CD4-positive, alpha-beta T cell treated with Interleukin-17A for 1 hour (primary cell): ENCODE measurements around the gene FBXW2.
"Not testable (repeated sequence)": the region's sequence is repeated elsewhere in the genome, so short reads cannot be mapped to it uniquely, and the experiment has no call there.

Experiments used
- DNase-seq: peaks from one replicate; pipeline ENCODE4 v3.0.0-alpha.2; 2020

The FBXW2 gene

DNA sequence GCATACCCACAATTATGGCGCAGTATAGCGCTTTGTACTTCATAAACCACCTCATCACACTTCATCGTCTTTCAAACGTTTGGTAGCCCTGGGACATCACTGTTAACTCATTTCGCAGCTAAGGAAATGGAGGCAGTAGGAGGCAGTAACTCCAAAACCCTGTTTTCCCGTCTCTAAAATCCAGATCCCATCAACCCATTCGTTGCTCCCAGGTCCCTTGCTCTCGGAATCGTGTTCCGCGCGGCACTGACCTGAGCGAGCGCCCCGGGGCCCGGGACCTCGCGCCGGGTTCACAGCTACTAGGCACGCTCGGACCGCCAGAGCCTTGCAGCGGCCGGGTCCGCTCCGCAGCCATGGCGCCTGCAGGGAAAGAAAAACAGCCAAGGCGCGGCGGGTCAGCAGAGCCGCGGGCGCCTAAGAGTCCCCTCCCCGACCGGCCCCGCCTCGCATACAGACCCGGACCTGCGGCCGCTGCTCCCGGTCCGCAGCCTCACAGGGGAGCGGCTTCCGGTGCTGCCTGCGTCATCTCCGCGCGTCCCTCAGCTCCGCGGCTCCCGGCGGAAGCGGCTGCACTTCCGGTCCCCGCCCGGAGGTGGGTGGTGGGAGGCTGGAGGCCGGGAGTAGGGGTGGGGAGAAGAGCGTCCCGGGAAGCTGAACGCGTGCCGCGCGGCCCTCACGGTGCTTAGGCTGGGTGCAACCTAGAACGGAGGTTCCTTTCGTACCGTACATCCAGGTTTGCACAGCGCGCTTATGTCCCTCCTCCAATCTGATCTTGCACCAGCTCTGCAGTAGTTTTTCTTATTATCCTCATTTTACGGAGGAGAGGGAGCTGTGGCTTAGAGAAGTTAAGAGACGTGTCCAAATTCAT, at the start of gene FBXW2:
Gene FBXW2, minus strand, starts transcription at position 519 of the 868 bp plus-strand sequence. CDS start 5,158 bp downstream, outside the sequence.
- DNase-seq: peak; percentile 82

- DNase-seq: no peak
Measured at GRCh38 chr9:120841930-120842684, 48.9 kb upstream of the FBXW2 start.

DNA sequence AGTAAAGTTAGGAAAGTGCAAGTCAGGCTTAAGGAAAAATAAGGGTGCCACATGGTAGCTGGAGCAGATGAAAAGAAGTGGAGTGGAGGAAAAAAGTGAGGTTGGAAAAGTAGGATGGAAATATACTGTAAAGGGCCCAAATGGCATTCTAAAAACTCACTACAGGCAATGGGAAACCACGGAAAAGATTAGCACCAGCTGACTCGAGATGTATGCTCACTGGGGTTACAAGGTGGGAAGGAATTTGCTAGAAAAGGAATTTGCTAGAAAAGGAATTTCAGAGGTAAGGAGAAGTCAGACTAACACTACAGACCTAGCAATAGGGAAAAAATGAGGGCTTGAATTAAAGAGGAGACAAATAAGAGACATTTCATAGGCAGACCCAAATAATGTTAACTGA, 45.9 kb upstream of the FBXW2 start:
- DNase-seq: no peak

DNA sequence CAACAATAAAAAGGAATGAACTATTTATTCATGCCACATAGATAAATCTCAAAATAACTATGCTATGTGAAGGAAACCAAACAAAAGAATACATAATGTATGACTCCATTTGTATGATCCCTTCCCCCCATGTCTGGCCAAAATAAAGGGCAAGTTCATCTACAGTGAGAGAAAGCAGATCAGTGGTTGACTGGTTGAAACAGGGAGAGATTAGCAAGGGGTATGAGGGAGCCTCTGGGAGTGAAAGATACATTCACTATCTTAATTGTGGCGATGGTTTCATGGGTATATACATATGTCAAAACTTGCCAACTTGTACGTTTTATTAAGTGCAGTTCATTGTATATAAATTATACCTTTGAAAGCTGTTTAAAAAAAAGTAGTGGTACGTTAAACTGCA, 44.7 kb upstream of the FBXW2 start:
- no peak for DNase-seq

DNA sequence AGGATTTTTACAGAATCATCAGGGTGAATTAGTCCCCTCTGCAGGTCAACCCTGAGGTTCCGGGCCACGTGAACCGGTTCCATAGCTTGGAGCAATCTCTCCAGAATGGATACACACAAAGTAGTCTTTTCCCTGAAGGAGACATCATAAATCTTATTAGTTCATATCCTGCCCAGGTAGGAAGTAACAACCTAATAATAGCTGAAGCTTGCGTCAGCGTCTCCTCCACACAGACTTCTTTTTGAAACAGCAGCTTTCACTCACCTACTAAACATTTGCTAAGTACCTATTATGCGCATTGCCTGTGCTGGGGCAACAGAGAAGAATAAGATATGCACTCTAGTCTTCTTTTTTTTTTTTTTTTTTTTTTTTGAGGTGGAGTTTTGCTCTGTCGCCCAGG, 40.1 kb upstream of the FBXW2 start:
- no peak for DNase-seq

- no peak for DNase-seq
Measured at GRCh38 chr9:120832807-120833206, 39.6 kb upstream of the FBXW2 start.

DNA sequence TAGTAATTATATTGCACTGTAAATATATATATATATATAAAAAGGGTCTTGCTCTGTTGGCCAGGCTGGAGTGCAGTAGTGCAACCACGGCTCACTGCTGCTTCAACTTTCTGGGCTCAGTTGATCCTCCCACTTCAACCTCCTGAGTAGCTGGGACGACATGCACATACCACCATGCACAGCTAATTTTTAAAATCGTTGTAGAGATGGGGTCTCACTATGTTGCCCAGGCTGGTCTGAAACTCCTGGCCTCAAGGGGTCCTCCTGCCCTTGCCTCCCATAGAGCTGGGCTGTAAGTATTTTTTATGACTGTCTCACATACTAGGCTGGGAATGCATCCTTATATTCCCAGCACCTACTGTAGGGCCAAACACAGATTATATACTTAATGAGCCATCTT, 37.6 kb upstream of the FBXW2 start:
- no peak for DNase-seq

DNA sequence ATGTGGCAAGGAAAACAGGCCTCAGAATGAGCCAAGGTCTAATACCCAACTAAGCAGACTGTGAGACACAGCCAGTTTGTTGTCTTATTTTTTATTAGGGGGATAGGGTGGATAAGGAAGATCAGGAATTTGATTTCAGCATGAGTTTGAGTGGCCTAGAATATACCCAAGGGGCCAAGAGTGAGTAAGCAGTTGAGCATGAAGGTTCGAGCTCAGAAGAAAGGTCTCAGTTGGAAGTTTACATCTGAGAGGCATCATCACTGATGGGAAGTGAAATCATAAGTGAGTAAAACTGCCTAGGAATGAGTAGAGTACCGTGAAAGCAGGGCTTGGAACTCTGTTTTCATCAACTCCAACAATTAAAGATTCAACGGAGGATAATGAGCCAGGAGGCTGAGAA, 36.9 kb upstream of the FBXW2 start:
- DNase-seq: no peak

- DNase-seq: no peak
Measured at GRCh38 chr9:120829650-120830049, 36.4 kb upstream of the FBXW2 start.

DNA sequence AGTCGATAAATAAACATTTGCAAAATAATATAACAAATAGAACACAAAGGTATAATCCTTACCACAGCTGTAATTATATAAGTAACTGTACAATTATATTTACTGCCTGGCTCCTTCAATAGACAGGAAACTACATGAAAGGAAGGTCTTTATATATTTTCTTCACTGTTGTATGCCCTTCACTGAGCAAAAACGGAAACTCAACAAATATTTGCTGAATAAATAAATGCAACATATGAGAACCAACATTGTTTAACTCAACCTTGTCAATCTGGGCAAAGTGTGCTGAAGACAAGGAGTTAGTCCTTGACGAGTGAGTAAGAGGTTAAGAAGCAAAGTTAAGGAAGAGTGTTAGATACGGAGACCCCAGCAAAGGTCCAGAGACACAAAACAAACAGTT, 26.9 kb upstream of the FBXW2 start:
- DNase-seq: no peak

DNA sequence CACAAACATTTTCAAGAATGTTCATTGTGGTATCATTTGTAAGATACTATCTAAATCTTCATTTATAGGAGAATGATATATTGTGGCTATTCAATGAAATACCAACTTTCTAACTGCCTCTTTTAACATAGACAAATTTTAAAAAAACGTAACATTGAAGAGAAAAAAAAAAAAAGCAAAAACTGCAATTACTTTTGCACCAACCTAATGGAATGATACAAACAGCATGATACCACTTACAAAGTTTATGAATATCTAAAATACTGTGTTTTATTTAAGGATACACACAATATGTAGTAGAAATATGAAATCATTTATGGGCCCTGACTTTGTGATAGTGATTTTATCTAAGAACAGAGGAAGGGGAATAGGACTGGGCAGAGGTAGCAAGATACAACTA, 25.4 kb upstream of the FBXW2 start:
- no peak for DNase-seq

DNA sequence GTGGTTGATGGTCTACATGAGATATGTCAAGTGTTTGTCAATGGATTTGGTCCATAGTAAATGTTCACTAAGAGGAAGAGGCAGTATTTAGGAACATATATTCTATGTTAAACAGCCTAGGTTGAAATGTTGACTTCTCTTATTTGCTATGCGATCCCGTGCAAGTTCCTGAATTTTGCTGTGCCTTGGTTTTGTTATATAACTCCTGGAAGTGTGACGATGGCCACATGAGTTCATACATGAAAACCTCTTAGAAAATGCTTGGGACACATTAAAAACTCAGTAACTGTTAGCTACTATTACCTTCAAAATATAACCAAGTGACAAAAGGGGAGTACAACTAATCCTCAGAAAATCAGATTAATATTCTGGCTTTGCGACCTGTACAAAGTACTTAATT, 21.9 kb upstream of the FBXW2 start:
- DNase-seq: no peak

GRCh38 chr9:120808931-120809330, 15.7 kb upstream of the FBXW2 start:
- DNase-seq: no peak

- DNase-seq: no peak
Measured at GRCh38 chr9:120807607-120808379, 14.6 kb upstream of the FBXW2 start.

GRCh38 chr9:120804784-120805363, 11.7 kb upstream of the FBXW2 start:
- not testable (repeated sequence) for DNase-seq

DNA sequence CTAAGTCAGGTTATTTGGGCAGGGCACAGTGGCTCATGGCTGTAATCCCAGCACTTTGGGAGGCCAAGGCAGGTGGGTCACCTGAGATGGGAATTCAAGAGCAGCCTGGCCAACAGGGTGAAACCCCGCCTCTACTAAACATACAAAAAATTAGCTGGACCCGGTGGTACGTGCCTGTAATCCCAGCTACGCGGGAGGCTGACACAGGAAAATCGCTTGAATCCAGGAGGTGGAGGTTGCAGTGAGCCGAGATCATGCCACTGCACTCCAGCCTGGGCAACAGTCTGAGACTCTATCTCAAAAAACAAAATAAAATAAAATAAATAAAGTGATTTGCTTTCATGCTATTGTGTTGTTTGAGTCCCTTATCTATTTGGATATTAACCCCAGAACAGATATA, 8.2 kb upstream of the FBXW2 start:
- no peak for DNase-seq

GRCh38 chr9:120791161-120791560, 2.1 kb downstream of the FBXW2 start:
- no peak for DNase-seq

- no peak for DNase-seq
Measured at GRCh38 chr9:120787933-120788332, 5.3 kb downstream of the FBXW2 start.

GRCh38 chr9:120783602-120784047, 9.6 kb downstream of the FBXW2 start:
- no peak for DNase-seq

GRCh38 chr9:120781236-120781635, 12.0 kb downstream of the FBXW2 start:
- DNase-seq: no peak

DNA sequence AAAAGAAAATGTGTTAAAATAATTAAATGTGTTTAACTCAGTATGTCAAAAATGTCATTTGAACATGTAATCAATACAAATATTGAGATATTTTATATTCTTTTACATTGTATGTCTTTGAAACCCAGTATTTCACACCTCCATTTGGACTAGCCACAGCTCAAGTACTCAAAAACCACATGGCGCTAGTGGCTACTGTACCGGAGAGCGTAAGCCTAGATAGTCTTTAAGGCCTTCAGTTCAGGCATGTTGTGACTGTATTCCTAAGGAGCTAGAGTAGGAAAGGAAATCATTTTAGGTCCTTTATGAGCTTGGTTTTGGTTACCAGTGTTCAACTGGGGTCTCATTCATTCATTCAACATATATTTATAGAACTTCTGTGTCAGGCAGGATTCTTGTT, 12.8 kb downstream of the FBXW2 start:
- peak; percentile 6 for DNase-seq

- DNase-seq: no peak
Measured at GRCh38 chr9:120779227-120779626, 14.0 kb downstream of the FBXW2 start.

- DNase-seq: no peak
Measured at GRCh38 chr9:120778758-120779157, 14.5 kb downstream of the FBXW2 start.
